WI38 (cell line): ENCODE measurements around the gene PARK7.
A peak's percentile ranks its signal among the peaks of the same experiment; 100 is the strongest.

Experiments used
- H3K4me3 ChIP-seq: 2 replicates; pipeline ENCODE4 v1.5.1; 2011; ENCODE audit warnings: low read depth, mild to moderate bottlenecking, control low read depth, low read length
- TF ChIP-seq, protein P1 (sequence below): IDR thresholded peaks from 2 replicates; pipeline ENCODE4 v1.5.1; 2012; ENCODE audit warnings: low read depth, mild to moderate bottlenecking, control low read depth, low read length

The PARK7 gene

DNA sequence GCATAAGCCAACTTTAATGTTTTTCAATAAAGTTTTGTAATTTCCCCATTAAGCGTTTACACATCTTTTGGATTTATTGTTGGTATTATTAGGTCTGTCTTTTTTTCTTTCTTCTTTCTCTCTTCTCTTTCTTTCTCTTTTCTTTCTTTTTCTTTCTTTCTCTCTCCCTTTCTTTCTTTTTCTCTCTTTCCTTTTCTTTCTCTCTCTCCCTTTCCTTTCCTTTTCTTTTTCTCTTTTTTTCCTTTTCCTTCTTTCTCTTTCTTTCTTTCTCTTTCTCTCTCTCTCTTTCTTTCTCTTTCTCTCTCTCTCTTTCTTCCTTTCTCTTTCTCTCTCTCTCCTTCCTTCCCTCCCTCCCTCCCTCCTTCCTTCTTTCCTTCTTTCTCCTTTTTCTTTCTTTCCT lies 33.3 kb downstream of the PARK7 start:
- no peak overlapping the region for H3K4me3 ChIP-seq
- TF ChIP-seq, protein P1, sequence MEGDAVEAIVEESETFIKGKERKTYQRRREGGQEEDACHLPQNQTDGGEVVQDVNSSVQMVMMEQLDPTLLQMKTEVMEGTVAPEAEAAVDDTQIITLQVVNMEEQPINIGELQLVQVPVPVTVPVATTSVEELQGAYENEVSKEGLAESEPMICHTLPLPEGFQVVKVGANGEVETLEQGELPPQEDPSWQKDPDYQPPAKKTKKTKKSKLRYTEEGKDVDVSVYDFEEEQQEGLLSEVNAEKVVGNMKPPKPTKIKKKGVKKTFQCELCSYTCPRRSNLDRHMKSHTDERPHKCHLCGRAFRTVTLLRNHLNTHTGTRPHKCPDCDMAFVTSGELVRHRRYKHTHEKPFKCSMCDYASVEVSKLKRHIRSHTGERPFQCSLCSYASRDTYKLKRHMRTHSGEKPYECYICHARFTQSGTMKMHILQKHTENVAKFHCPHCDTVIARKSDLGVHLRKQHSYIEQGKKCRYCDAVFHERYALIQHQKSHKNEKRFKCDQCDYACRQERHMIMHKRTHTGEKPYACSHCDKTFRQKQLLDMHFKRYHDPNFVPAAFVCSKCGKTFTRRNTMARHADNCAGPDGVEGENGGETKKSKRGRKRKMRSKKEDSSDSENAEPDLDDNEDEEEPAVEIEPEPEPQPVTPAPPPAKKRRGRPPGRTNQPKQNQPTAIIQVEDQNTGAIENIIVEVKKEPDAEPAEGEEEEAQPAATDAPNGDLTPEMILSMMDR: no peak

DNA sequence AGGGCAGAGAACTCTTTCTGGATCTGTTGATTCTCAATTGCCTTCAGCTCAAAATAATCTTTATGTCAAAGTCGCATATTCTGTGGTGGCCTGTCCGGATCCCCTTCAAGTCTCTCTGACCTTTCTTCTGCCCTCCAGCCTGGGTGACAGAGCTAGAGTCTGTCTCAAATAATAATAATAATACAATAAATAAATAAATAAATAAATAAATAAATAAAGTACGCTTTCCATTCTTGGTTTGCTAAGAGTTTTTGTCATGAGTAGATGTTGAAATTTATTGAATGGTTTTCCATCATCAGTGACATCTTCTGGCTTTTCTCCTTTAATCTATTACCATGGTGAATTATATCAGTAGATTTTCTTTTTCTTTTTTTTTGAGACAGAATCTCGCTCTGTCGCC lies 33.9 kb downstream of the PARK7 start:
- TF ChIP-seq, protein P1: no peak
- H3K4me3 ChIP-seq: no peak overlapping the region

DNA sequence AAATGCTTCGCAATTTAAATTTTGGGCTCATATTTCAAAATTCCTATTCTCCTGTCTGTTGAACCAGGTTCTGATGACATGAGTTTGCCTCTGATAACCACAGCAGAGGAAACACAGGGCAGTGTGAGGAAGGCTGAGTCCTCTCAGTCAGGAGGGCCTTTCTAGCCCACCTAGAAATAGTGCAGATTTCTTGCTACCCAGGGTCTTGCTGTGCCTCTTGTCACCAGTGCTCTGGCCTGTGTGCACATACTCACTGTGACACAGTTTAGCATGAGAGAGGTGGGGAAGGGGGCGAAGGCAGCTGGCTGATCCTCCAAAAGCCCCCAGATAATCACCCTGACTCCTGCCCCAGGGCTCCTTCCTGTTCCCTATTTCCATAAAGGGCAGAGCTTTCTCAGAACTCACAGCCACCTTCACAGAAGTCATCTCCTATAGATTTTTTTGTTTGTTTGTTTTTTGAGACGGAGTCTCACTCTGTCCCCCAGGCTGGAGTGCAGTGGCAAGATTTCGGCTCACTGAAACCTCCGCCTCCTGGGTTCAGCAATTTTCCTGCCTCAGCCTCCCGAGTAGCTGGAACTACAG lies 40.9 kb downstream of the PARK7 start:
- TF ChIP-seq, protein P1: no peak
- H3K4me3 ChIP-seq: no peak overlapping the region

DNA sequence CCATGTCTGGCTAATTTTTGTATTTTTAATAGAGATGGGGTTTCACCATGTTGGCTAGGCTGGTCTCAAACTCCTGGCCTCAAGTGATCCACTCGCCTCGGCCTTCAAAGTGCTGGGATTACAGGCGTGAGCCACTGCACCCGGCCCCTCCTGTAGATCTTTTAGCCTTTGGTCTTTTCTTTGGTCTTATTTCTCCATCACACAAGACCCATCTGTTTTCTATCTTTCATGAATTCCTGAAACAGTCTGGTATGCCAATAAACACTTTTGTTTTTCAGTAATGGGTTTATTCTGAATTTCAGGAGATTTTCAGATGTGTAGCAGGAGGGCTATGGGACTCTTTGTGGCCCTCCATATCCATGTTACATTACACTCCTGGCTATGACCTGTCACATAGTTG lies 41.4 kb downstream of the PARK7 start:
- TF ChIP-seq, protein P1: no peak
- H3K4me3 ChIP-seq: no peak overlapping the region

DNA sequence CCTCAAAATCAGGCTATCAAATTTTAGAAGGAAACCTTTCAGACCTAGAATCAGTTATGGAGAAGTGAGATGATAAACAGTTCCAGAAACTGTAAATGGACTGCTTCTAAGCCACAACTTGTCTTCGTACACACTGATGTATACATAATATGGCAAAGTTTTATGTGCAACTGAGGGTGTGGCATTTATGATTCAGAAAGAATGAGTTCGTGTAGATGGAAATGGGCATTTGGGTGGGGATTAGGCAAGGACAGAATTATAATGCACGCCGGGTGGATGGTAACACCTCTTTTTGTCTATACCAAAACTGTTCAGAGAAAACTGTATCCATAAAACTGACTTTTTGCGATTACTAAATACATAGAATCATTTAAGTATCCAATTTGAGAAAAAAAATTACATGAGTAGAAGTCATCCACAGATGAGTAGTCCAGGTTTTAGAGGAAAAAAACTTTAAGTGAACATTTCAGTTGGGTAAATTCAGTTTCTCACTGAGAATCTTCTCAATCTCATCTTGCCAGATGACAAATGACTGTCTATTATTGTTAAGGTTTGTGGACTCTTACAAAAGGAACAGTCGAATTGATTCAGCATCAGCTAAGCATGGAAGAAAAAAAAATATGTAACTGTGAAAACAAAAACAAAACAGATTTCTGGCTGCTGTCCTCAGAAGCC lies 42.1 kb downstream of the PARK7 start:
- TF ChIP-seq, protein P1: no peak
- H3K4me3 ChIP-seq: no peak overlapping the region

DNA sequence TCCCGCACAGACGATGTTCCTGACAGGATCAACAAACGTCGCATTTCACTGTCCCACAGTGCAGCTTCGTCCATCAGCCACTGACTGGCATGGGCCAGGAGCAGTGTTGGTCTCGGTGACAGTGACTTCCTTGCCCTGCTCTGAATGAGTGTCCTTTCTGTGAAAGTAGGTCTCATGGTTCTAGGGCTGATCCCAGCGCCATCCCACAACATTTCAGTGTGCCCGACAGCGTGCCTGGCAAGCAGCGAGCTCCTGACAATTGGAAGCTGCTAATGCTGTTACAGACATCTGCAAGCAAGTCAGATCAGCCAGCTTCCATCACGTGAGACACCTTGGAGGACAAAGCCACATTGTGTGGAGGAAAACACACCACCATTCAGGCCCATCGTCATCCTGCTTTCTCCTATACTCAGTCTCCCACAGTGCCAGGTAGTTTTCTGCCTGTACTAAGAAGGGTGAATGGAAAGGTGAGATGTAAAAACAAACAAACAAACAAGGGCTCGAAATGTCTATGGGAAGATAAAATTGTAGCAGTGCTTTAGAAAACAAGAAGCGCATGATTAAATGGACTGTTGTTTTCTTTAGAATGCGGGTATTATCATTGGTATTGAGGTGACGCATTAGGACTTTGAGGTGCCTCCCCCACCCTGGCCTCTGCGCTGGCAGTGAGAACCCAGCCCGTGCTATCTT lies 42.7 kb downstream of the PARK7 start:
- H3K4me3 ChIP-seq: peak overlapping the region; percentile 33
- TF ChIP-seq, protein P1: no peak
